Vagina (tissue), 2 donors: ENCODE results near the gene CACNB1. TPM values are rescaled to one million over a fixed set of nuclear protein-coding genes. Genes with fewer than 3 reads are reported as not detected.

Experiments used
- DNase-seq, 2 donors: peaks; one replicate each; pipeline ENCODE4 v3.0.0-alpha.2; 2017; ENCODE audit errors: extremely low spot score in 2 of 2
- H3K27ac ChIP-seq: fragments of 200-600 bp; sonication (generic); one replicate; pipeline ENCODE4 v1.5.1; 2019
- H3K27me3 ChIP-seq: fragments of 200-600 bp; sonication (generic); one replicate; pipeline ENCODE4 v1.5.1; 2019
- H3K36me3 ChIP-seq, 2 donors: fragments of 200-600 bp; sonication (generic); one replicate each; pipeline ENCODE4 v1.5.1; 2017 to 2019
- H3K4me1 ChIP-seq: fragments of 200-600 bp; sonication (generic); one replicate; pipeline ENCODE4 v1.5.1; 2019
- H3K4me3 ChIP-seq, 2 donors: fragments of 200-600 bp; sonication (generic); 1 replicate in 1 of 2; 2 replicates in 1 of 2; pipeline ENCODE4 v1.5.1; 2016 to 2019
- H3K9me3 ChIP-seq: fragments of 200-600 bp; sonication (generic); one replicate; pipeline ENCODE4 v1.5.1; 2019
- CTCF ChIP-seq, 3 experiments: fragments of 450-650 bp in 2 of 3; fragments of 200-600 bp in 1 of 3; sonication (generic) in 1 of 3; IDR thresholded peaks; one replicate each; pipeline ENCODE4 v1.5.1; 2017 to 2019; ENCODE audit warnings: antibody characterized with exemption in 3 of 3, mild to moderate bottlenecking in 2 of 3, moderate library complexity in 2 of 3
- POLR2A ChIP-seq, 2 donors: fragments of 450-650 bp; IDR thresholded peaks; one replicate each; pipeline ENCODE4 v1.6.1; 2017; ENCODE audit warnings: antibody characterized with exemption in 2 of 2, mild to moderate bottlenecking in 2 of 2, moderate library complexity in 2 of 2
- POLR2AphosphoS5 ChIP-seq, 2 donors: sonication (generic); formaldehyde crosslinking; IDR thresholded peaks; one replicate each; pipeline ENCODE4 v1.9.0; 2017; ENCODE audit warnings: antibody characterized with exemption in 2 of 2, mild to moderate bottlenecking in 2 of 2, low read depth in 1 of 2; ENCODE audit not compliant: insufficient read depth in 1 of 2
- intact Hi-C: fragments of 100-400 bp; cut with DNase I; formaldehyde crosslinking; loops from one replicate; pipeline ENCODE4 v1.15.1; 2023
- total RNA-seq: library from RNA; depleted of rRNA; stranded (reverse); fragments of >200 nt; gene quantifications from one replicate; pipeline ENCODE4 v1.2.3, GENCODE V29; 2016

The CACNB1 gene
- total RNA-seq, 1 donor from 2014 or later = 8.3 TPM

- peaks cover 31% of the 10 kb centered on the region for H3K4me1 ChIP-seq
- H3K4me3 ChIP-seq = peak overlapping the region; percentile 34 to 39
- peaks cover 0 to 7% of the 10 kb centered on the region in 2 donors for H3K36me3 ChIP-seq
- H3K9me3 ChIP-seq = no peaks in the 10 kb centered on the region
- DNase-seq = no peak
- H3K27me3 ChIP-seq = no peaks in the 10 kb centered on the region
- intact Hi-C loops = no loop called here
- H3K27ac ChIP-seq = peak overlapping the region; percentile 21
- TF ChIP-seq POLR2A (IDR thresholded peaks at IDR 0.05) = no peak
- TF ChIP-seq POLR2AphosphoS5 (IDR thresholded peaks at IDR 0.05; ENCODE audit: insufficient read depth in 1 of 2, low read depth in 1 of 2) = peak; percentile 33 to 75
- TF ChIP-seq CTCF (IDR thresholded peaks at IDR 0.05) = no peak
These were observed 12.0 kb upstream of the CACNB1 start for GRCh38 chr17:39209317-39210092.

- Histone ChIP-seq H3K4me3 (no peak overlapping the region), H3K9me3 (no peaks in the 10 kb centered on the region), H3K27me3 (no peaks in the 10 kb centered on the region), H3K4me1 (peaks cover 31% of the 10 kb centered on the region), H3K36me3 (peaks cover 0 to 14% of the 10 kb centered on the region in 2 donors), H3K27ac (no peak overlapping the region)
- DNase-seq = no peak
- TF ChIP-seq POLR2A (IDR thresholded peaks at IDR 0.05) (no peak), POLR2AphosphoS5 (IDR thresholded peaks at IDR 0.05; ENCODE audit: insufficient read depth in 1 of 2, low read depth in 1 of 2) (no peak), CTCF (IDR thresholded peaks at IDR 0.05) (no peak)
- intact Hi-C loops = no loop called here
These were observed 11.4 kb upstream of the CACNB1 start for GRCh38 chr17:39208893-39209292.

GRCh38 chr17:39208136-39208535 is 10.7 kb upstream of the CACNB1 start:
- Histone ChIP-seq H3K4me3 (no peak overlapping the region), H3K27ac (no peak overlapping the region), H3K27me3 (no peaks in the 10 kb centered on the region), H3K4me1 (peaks cover 30% of the 10 kb centered on the region), H3K36me3 (peaks cover 0 to 21% of the 10 kb centered on the region in 2 donors), H3K9me3 (no peaks in the 10 kb centered on the region)
- no peak for DNase-seq
- TF ChIP-seq CTCF (IDR thresholded peaks at IDR 0.05) (no peak), POLR2A (IDR thresholded peaks at IDR 0.05) (no peak), POLR2AphosphoS5 (IDR thresholded peaks at IDR 0.05; ENCODE audit: insufficient read depth in 1 of 2, low read depth in 1 of 2) (no peak)
- intact Hi-C loops = no loop called here

GRCh38 chr17:39205112-39205526 is 7.7 kb upstream of the CACNB1 start:
- intact Hi-C loops = no loop called here
- H3K4me1 ChIP-seq = peaks cover 33% of the 10 kb centered on the region
- no peak overlapping the region for H3K27ac ChIP-seq
- DNase-seq = no peak
- no peaks in the 10 kb centered on the region for H3K27me3 ChIP-seq
- no peaks in the 10 kb centered on the region for H3K9me3 ChIP-seq
- no peak for TF ChIP-seq POLR2AphosphoS5 (IDR thresholded peaks at IDR 0.05; ENCODE audit: insufficient read depth in 1 of 2, low read depth in 1 of 2)
- H3K36me3 ChIP-seq = peaks cover 0 to 40% of the 10 kb centered on the region in 2 donors
- H3K4me3 ChIP-seq = no peak overlapping the region

- TF ChIP-seq POLR2AphosphoS5 (IDR thresholded peaks at IDR 0.05; ENCODE audit: insufficient read depth in 1 of 2, low read depth in 1 of 2) (no peak), POLR2A (IDR thresholded peaks at IDR 0.05) (no peak), CTCF (IDR thresholded peaks at IDR 0.05) (no peak)
These were observed 6.8 kb upstream of the CACNB1 start for GRCh38 chr17:39204245-39204644.

More at GRCh38 chr17:39204245-39204644, 6.8 kb upstream of the CACNB1 start:
- no peak for DNase-seq
- Histone ChIP-seq H3K27ac (no peak overlapping the region), H3K4me1 (peaks cover 27% of the 10 kb centered on the region), H3K36me3 (peaks cover 0 to 40% of the 10 kb centered on the region in 2 donors), H3K4me3 (no peak overlapping the region), H3K9me3 (no peaks in the 10 kb centered on the region), H3K27me3 (no peaks in the 10 kb centered on the region)
- intact Hi-C loops = no loop called here
